ENCODE measurements around the gene GAL3ST3.

GAL3ST3 gene

DNA sequence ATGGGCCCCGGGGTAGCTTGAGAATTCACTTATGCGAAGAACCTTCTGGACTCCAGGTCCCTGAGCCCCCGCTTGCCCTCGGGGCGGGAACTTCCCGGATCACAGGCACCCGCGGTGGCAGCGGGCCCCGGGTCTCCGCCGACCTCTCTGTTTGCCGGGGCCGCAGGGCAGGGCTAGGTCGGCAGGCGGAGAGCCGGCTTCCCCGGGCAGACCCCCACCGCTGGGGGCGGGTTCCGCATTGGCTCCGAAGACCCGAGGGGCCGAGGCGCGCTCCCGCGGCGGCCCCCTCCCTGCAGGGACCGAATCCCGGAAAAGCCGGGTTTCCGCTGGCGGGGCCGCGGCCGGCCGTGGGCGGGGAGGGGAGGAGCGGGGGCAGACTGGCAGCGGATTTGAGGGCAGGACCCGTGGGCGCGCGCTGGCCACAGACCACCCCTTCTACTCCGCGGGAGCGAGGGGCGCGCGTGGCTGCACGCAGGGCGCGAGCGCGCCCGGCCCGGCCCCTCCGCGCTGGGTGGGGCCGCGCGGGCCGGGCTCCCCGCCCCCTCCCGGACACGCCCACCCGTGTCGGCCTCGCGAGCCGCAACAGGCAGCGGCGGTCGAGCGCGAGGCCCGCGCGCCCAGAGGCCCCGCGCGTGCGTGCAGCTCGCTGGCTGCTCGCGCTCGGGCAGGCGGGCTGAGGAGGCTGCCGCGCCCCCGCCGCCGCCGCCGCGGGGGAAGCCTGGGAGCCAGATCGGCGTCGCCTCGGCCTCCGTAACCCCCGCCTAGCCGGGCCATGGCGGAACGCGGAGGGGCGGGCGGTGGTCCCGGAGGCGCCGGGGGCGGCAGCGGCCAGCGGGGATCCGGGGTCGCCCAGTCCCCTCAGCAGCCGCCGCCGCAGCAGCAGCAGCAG, 21.0 kb upstream of the GAL3ST3 start, which contains the start of gene PACS1:
Gene PACS1, plus strand, starts transcription at position 558 of the 889 bp plus-strand sequence. Its CDS starts 215 bp downstream, at position 773.
- peak; percentile 64 for DNase-seq (ENCODE audit: low read depth)

DNA sequence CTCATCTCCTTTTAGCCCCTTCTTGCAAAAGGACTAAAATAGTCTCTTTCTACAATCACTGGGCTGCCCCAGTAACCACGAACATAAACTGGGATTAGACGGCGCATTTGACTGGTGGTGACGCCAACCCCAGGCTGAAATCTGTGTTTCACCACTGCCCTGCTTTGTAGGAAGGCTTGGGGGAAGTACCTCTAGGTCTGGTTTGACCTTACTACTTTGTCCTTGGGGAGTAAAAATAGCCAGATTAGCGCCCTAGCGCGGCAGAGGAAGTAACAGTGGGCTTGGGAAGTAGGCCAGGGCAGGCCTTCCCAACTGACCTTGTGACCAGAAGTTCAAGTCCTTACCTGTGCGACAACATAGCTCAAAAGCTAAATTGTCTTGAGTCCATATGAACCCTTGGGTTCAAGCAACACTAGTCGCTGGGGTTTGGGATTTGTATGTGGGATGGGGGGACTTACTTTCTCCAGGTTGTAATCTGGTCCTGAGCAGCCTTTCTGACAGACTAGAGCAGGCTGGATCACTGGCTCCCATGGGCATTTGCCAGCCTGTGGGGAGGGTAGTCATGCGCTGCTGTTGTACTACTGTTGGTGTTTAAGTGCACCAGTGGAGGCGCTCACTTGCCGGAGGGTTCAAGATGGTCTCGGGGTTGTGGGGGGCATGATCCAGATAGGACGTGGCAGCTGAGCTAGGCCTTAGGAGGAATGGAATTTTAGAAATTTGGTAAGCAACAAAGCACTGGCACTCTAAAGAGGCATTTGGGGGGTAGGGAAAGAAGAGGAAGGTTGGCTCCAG, 20.2 kb upstream of the GAL3ST3 start:
- DNase-seq (ENCODE audit: low read depth): no peak

DNA sequence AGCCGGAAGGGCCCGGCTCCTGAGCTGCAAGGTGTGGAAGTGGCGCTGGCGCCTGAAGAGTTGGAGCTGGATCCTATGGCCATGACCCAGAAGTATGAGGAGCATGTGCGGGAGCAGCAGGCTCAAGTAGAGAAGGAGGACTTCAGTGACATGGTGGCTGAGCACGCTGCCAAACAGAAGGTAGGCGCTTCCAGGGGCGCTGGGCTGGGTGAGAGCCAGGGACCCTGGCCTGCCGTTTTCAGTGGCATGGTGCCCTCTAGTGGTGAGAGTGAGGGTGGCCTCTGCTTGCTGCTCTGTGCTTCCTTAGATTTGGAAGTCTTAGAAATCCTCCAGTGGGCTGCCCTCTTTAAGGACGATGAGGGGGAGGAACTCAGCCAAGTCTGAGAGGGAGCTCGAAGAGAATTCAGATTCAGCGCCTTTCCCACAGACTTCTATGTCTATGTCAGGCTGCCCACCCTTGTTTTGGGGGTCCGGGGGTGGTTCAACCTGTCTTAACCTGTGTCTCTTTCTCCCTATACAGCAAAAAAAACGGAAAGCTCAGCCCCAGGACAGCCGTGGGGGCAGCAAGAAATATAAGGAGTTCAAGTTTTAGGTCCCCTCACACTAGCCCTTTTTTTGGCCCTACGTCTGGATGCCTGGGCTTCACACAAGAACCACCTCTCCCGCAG, 19.3 kb upstream of the GAL3ST3 start:
- DNase-seq (ENCODE audit: low read depth): peak; percentile 71

DNA sequence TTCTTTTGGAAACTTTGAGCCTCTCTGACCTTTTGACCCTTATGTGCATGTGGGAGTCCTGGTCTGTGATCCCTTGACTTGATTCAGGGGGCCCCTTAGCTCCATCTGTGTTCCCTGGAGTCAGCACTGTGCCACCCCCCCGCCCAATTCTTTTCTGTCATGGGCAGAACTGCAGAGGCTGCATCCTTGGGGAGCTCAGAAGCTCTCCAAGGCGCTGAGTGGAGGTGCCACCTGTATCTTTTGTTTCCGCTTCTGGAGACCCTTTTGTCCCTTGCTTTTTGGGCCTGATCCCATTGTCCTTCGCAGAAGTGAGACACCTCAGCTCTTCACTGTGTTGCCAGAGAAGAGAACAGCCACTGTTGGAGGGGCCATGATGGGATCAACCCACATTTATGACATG, 18.7 kb upstream of the GAL3ST3 start:
- DNase-seq (ENCODE audit: low read depth): no peak

DNA sequence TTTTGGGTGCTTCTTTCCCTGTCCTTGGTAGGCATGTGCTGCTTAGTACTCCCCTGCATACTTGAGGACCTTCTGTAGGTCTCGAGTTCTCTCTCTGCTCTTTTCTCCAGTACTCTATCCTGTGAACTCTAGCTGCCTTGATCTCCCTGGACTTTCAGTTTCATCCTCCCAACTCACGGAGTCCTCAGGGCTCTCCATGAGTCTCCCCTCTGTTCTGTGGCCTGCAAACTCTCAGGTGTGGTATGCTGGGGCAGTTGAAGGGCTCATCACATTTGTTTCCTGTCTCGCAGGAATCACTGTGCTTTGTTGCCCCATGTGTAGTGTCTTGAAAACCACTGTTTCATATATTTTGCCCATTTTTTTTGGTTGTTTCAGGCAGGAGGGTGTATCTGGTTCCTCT, 17.8 kb upstream of the GAL3ST3 start:
- no peak for DNase-seq (ENCODE audit: low read depth)

DNA sequence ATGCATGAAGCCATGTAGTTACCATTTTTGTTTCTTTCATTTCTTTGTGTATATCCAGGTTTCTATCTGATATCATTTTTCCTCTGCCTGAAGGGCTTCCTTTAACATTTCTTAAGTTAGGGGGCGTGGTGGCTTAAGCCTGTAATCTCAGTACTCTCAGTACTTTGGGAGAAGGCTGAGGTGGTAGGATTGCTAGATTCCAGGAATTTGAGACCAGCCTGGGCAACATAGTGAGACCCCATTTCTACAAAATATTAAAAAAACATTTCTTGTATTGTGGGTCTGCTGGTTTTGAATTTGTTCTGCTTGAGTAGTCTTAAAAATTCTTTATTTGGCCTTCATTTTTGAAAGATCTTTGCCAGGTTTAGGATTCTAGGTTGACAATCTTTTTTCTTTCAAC, 15.6 kb upstream of the GAL3ST3 start:
- no peak for DNase-seq (ENCODE audit: low read depth)

DNA sequence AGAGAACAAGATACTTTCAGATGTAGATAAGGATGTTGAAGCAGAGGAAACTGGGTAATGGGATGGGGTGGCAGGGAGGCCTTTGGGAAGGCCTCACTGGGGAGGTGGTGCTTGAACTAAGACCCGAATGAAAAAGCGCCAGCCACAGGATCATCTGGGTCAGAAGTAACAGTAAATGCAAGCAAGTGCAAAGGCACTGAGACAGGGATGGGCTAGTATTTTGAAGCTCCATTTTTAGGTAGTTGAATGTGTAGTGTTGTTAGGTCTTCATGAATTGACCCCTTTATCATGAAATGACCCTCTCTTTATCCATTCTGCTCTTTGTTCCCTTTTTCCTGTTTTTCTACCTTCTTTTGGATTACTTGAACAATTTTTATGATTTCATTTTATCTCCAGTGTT, 14.9 kb upstream of the GAL3ST3 start:
- DNase-seq (ENCODE audit: low read depth): no peak

DNA sequence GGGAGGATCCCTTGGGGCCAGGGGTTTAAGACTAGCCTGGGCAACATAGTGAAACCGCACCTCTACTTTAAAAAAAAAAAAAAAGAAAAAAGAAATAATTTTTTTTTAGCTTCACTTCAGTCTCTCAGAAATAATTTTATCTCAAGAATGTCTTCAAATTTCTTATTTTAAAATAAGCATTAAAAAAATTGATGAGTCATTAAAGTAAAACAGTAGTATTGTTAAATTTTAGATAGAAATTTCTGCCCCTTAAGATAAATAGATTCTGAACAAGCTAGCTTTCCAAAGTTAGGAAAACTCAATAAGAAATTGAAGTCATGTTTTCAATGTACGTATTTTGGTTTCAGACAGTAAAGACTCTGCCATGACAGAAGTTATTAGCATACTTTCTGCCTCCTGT, 13.4 kb upstream of the GAL3ST3 start:
- no peak for DNase-seq (ENCODE audit: low read depth)

DNA sequence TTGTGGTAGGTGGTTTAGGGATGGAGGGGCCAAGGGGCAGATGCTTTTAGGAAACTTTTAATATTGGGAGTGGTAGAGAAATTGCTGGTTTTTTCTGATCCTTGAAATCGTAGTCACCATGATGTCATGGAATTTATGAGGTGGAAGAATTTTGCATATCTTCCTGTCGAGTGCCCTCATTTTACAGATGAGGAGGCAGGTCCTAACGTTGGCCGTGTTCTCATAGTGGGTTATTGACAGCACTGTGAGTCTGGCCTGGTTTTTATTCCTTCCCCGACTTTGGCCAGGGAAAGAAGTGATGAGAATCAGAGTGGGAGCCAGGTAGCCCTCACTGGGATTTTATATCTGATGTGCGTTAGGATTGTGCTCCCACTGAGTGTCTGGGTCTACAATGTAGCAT, 12.3 kb upstream of the GAL3ST3 start:
- no peak for DNase-seq (ENCODE audit: low read depth)

DNA sequence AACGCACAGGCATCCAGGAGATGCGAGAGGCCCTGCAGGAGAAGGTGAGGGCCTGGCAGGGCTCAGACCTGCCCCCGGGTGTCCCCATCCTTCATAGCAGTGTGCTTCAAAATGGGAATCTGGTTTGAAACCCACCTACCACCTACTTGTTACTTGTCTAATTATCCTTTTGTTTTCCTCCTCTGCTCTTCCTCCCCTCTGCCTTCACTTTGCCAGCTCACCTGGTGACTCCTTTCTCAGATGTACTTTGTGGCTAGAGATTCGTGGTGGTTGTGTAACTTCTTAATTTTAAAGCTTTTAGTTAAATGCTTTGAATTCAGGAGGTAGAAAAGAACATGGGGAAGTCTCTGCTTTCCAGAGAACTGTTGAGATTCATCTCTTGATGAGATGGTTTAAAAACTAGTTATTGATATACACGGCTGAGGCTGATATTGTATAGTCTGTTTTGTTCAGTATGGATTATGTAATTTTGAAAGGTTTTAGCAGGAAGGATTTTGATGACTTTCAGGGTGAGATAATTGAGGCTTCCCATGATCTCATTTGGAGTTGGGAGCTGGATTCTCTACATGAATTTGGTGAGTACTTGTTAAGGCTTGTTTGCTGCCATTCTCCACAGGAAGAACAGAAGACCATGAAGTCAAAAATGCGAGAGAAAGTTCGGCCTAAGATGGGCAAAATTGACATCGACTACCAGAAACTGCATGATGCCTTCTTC, 11.2 kb upstream of the GAL3ST3 start:
- DNase-seq (ENCODE audit: low read depth): no peak

DNA sequence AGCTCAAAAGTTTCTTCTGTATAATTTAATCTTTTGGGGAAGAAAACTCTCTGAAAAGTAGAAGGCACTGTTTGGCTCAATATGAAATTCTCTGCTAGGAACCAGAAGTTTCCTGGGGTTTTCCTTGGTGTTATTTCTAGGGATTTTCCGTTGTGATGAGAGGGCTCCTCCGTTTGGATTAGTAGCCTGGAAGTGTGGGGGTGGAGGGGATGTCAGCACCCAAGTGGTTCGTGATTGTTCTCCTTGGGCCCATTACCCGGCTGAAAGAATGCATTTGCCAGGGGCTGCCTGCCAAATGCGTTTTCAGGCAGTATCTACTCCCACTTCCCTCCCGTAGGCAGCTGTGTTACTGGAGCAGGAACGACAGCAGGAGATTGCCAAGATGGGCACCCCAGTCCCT, 7.5 kb upstream of the GAL3ST3 start:
- no peak for DNase-seq (ENCODE audit: low read depth)

DNA sequence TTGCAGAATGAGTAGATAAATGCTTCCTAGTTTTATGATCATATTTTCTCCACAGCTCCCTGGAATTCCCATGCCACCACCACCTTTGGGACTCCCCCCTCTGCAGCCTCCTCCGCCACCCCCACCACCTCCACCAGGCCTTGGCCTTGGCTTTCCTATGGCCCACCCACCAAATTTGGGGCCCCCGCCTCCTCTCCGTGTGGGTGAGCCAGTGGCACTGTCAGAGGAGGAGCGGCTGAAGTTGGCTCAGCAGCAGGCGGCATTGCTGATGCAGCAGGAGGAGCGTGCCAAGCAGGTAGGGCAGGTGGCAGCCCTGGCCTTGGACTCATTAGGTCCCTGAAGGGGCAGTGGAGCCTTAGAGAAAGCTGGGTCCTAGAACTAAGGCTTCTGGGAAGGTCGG, 6.1 kb upstream of the GAL3ST3 start:
- no peak for DNase-seq (ENCODE audit: low read depth)

DNA sequence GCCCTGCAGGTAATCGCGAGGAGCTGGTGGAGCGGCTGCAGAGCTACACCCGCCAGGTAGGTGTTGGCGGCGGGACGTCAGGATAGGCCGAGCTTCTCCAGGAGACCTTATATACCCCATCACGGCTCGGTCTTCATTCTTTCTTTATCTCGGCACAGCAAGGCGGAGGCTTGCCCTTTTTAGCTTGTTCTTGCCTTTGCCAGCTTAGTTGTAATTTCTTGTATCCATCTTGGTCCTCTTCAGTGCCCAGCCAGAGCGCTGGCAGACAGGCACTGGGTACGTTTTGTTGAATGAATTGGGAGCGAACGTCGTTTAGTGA, 3.7 kb upstream of the GAL3ST3 start:
- DNase-seq (ENCODE audit: low read depth): no peak

DNA sequence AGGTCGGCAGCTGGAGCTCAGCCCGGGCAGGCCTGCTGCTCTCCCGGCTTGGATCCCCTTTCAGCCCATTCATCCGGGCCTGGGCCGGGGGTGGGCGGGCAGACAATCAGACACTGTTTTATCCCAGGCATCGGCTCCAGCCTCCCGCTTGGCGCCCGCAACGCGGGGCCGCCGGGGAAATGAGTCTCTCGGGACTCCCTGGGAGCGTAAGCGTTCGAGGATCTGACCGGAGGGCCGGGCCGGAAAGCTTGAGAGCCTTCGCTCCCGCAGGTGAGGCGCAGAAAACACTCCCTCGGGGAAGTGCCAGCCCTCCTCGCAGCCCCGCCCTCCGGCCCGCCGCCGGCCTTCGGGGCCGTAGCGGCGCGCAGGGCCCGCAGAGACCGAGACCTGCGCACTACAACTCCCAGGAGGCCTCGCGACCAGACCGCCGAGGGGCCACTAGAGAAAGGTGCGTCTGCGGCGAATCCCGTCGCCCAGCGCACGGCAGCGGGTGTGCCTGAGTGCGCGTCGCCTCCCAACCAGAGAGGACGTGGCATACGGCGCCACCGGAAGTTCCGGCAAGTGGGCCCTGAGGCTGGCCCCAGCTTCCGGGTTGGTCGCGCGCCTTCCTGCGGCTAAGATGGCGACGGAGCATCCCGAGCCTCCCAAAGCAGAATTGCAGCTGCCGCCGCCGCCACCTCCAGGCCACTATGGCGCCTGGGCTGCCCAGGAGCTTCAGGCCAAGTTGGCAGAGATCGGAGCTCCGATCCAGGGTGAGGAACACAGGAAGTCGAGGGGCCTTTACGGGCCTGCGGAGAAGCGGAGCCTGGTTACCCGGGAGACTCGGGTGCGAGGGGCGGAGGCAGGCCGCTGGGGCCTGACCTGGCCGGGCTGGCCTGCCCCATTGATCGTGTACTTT, 3.1 kb upstream of the GAL3ST3 start, which contains the start of gene SF3B2:
Gene SF3B2, plus strand, starts transcription at position 599 of the 898 bp plus-strand sequence. Its CDS starts 21 bp downstream, at position 620.
- DNase-seq (ENCODE audit: low read depth): peak; percentile 94

DNA sequence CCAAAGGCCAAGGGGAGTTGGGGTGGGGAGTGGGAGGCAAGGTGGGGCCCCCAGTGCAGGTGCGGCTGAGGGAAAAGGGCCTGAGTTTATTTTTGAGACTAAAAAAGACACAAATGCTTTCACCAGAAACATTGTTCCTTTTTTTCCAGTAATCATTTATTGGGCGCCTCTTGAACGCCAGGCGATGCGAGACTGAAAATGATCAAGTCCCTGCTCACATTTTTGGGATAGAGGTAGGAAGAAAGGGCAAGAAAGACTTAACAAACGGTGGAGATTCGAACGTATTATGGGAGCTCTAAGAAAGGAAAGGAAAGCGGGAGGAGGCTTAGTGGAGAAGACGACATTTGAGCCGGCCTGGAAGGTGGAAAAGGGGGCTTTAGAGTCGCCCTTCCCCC, 2.4 kb upstream of the GAL3ST3 start:
- no peak for DNase-seq (ENCODE audit: low read depth)

DNA sequence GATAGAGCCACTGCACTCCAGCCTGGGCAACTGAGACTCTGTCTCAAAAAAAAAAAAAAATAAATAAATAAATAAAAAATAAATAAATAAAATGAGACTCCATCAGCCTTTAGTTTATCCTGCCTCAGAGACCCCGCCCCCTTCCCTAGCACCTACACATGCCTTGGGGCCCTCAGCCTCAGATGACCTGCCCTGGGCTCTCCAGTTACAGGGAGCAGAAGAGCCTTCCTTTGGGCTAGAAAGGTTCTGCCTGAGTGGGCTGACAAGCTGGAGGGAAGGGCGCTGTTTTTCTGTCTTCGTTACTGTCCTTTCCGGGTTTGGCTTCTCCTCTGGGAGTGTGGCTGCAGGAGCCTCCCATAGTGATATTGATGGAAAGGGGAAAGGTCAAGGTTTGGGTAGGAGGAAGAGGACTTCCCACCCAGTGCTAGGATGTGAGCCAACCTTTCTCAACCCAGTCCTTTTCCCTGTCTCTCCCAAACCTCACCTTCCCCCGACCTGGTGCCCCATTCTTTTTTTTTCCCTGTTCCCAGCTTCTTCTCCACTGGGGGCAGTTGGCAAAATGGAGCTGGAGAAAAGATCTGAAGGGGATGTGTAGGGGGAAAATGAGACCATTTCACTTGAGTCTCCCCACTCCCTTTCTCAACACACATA, 1.7 kb upstream of the GAL3ST3 start:
- no peak for DNase-seq (ENCODE audit: low read depth)

DNA sequence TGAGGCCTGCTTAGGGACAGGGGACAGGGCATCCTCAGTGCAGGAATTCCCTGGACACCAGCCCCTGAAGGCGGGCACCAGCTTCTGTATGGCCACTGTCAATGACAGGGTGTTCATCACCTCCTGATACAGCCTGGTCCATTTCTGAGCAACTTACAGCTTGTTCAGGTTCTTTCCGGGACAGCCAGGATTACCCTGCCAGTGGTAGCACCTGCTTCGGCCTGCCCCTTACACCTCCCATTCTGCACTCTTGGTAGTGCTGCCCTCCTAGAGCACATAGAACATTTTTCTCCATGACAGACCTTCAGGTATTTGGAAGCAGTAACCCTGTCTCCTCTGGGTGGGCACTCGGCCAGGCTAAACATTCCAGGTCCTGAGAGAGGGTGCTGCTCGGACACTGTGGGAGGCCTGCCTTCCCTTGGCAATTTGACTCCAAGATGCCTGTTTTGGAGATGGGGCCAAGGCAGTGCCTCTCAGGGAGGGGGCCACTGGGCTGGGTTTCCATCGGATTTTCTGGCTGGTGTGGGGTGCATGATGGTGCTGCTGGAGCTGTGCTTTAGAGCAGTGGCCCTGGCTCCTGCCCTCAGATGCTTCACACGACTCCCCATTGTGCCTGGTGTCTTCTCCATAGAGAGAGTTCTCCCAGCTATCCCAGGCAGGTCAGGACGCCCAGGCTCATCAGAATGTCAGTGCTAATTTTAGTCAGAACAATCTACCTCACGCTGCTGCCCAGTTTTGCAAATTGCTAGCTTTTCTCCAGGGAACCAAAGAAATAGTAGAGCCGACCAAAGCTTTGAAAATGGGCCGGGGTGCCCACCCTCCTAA, 1.2 kb downstream of the GAL3ST3 start:
- DNase-seq (ENCODE audit: low read depth): no peak

DNA sequence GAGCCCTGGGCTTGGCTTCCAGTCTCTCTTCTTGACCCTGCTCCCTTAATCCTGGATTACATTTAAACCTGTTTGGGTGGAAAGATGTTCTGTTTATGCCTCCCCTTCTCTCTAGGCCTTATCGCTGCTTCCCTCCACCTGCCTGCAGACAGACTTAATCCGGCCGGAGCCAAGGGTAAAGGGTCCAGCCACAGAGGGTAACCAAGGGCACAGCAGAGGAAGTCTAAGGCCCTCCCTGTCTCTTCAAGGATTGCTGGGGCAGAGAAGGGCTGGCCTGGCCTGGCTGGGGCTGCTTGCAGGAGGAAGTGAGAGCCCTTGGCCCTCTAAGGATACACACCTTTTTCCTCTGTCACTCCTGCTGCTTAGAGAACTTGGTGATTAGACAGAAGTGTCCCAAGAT, 2.1 kb downstream of the GAL3ST3 start:
- no peak for DNase-seq (ENCODE audit: low read depth)

DNA sequence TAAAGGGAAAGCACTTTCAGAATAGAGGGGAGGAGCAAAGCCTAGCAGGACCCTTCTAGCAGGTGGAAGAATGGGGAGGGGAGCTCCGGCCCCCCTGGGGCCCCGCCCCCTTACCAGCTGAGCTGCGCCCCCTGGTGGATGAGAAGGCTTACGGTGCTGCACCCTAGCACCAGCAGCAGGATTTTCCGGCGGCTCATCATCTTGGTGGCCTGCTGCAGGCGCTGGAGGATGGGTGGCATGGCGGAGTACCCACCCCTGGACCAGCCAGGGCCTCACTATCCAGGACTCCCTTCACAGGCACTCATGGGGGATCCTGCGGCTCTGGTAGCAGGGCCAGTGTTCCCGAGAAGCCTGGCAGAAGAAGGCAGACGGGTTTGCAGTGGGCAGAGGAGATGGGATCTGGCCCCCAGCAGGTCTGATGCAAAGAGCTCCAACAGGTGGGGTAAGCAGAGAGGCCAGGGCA, 3.8 kb downstream of the GAL3ST3 start:
- peak; percentile 77 for DNase-seq (ENCODE audit: low read depth)

All from stimulated activated CD4-positive, alpha-beta T cell treated with anti-CD3 and anti-CD28 coated beads, Interleukin-2, amount 100 ng/mL, for 4 hours (primary cell).